Measurements from ENCODE around the gene CDH18.

CDH18 gene

DNA sequence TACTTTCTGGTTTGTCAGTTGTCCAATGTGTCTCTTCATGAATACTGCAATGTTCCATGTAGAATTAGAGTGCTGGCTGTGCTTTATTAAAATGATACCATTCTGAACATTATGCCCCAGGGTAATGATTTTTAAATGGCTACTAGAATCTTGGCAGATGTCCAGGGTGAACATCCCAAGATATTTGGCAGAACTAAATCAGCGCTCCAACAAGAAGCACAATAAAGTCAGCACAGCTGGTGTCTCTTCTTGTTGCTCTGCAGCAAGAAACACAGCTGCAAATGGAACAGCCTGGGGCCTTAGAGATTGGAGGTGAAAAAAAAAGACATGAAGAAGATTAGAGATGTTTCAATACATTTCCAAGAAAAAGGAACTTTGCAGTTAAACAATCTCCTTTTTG lies 248.3 kb downstream of the CDH18 start:
- in situ Hi-C loops (cut with MboI; ENCODE audit: low sequenced_read_pairs), result no loop called here

- in situ Hi-C loops (cut with MboI; ENCODE audit: low sequenced_read_pairs), result no loop called here
These were observed 253.2 kb downstream of the CDH18 start for GRCh38 chr5:19734776-19735175.

- in situ Hi-C loops (cut with MboI; ENCODE audit: low sequenced_read_pairs), result no loop called here
These were observed 254.1 kb downstream of the CDH18 start for GRCh38 chr5:19733612-19734495.

DNA sequence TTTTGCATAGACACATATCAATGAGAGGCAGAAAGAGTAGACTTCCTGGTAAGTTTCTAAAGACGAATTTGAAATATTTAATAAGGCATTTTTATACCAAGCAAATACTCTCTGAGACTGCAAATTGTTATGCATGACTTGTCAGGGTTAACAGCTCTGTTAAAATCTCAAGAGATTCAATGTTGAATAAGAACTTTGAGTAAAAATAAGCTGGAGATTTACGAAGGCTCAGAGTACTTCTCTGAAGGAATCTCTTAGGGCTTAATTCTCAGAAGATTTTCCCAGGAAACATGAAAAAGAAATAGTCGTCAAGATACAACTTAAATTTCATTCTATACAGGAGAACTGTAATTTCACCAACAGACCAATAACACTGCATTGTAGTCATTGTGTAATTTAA lies 259.4 kb downstream of the CDH18 start:
- in situ Hi-C loops (cut with MboI; ENCODE audit: low sequenced_read_pairs), result no loop called here

DNA sequence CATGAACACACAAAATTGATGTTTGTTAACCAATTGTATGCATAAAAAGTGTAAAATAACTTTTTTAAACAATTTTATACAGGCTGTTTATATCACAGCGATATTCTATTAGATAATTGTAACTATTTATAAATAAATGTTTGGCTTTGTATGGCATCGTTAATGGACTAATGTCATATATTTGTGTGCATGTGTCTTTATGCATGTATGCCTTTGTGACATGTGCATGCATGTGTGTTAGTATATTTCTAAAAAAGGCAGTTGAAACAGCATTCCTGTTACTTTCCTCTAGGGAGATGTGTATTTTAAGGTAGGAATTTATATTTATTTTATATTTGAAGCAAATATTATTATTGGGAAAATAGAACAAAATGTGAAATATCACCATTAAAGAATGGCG lies 268.9 kb downstream of the CDH18 start:
- in situ Hi-C loops (cut with MboI; ENCODE audit: low sequenced_read_pairs), result no loop called here

DNA sequence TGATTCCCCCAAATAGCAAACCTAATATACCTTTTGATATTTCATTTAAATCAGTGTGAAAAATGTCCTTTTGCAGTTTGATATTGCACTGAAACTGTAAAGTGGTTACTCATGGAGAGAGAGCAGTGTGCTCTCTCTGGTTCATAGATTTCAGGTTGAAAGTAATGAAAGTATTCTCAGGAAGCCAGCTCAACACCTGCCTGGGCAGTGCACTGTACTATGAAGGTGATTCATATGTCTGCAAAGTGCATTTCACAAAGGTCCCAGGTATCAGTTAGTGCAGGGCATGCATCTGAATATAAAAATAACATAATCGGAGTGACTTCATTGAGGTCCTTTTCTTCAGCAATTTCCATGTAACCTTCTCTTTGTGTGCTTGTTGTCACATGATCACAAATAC lies 274.3 kb downstream of the CDH18 start:
- in situ Hi-C loops (cut with MboI; ENCODE audit: low sequenced_read_pairs), result no loop called here

- in situ Hi-C loops (cut with MboI; ENCODE audit: low sequenced_read_pairs), result no loop called here
These were observed 278.6 kb downstream of the CDH18 start for GRCh38 chr5:19709403-19709802.

GRCh38 chr5:19706776-19707175 lies 281.2 kb downstream of the CDH18 start:
- in situ Hi-C loops (cut with MboI; ENCODE audit: low sequenced_read_pairs), result no loop called here

- in situ Hi-C loops (cut with MboI; ENCODE audit: low sequenced_read_pairs), result no loop called here
These were observed 286.3 kb downstream of the CDH18 start for GRCh38 chr5:19701731-19702130.

DNA sequence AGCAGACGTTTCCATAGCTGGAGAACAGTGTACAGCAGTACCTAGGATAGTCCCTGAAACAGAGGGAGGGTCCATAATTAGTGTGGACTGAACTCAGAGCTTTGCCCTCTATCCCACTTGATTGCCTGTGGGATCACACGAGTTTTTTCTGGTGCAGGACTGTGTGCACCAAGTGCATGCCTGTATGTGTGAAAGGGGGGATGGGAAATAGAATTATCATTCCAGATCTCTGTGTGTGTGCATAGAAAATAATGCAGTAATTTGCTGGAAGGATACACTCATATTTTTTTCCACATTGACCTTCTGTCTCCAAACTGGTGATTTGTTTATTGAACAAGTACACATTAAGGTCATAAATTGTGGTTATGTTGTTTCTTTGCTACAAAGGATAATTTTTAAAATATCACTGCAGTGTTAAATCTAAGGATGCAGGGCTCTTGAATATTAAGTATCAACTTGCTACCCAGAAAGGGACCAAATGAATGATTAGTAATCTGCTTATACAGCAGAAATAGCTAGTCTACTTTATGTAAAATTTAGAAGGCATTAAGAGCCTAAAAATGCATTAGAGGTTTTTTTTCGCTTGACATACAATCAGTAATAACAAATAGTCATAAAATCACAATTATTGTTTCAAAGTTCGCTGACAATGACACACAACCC lies 292.9 kb downstream of the CDH18 start:
- in situ Hi-C loops (cut with MboI; ENCODE audit: low sequenced_read_pairs), result no loop called here

GRCh38 chr5:19690978-19691377 lies 297.0 kb downstream of the CDH18 start:
- in situ Hi-C loops (cut with MboI; ENCODE audit: low sequenced_read_pairs), result no loop called here

DNA sequence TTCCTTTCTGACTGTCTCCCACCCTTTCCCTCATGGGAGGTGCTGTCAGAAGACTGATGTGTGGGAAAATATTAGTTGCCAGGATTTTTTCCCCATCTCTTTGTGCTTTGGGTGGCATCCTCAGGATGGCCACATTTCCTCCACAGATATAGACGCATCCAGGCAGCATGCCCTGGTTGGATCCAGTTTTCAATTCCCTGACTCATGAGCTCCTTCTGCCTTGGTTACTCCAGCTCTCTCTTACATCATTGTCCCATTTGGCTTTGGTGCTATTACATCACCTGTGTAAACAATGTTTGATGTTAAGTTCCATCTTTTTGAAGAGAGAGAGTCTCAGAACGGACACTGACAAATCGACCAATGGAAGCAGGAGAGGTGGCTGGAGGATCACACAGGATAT lies 302.5 kb downstream of the CDH18 start:
- in situ Hi-C loops (cut with MboI; ENCODE audit: low sequenced_read_pairs), result no loop called here

DNA sequence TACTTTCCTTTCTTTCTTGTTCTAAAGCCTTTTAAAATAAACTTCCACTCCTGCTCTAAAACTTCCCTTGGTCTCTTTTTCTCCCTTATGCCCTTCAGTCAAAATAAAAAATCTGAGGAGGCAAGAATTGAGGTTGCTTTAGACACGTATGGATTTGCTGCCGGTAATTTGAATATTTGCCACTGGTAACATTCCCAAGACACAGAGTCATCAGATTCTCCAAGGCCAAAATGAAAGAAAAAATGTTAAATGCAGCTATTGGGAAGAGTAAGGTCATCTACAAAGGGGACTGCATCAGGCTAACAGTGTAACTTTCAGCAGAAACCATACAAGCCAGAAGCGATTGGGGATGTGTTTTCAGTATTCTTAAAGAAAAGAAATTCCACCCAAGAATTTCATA lies 311.1 kb downstream of the CDH18 start:
- in situ Hi-C loops (cut with MboI; ENCODE audit: low sequenced_read_pairs), result no loop called here

DNA sequence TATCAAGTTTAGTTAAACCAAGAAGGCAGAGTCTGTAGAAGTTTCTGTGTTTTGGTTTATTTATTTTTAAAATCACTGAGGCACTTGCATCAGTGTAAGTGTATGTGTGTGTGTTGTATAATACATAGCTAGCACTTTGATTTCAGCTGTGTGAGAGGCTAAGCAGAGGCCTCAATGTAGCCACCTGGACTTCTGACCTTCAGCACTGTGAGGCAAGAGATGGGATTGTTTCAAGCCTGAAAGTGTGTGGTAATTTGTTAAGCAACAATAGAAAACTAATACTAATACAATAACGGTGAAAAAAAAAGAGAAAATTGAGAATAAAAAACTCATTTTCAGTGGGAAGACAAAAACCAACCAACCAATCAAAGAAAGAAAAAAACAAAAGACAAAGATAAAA lies 327.3 kb downstream of the CDH18 start:
- in situ Hi-C loops (cut with MboI; ENCODE audit: low sequenced_read_pairs), result no loop called here

DNA sequence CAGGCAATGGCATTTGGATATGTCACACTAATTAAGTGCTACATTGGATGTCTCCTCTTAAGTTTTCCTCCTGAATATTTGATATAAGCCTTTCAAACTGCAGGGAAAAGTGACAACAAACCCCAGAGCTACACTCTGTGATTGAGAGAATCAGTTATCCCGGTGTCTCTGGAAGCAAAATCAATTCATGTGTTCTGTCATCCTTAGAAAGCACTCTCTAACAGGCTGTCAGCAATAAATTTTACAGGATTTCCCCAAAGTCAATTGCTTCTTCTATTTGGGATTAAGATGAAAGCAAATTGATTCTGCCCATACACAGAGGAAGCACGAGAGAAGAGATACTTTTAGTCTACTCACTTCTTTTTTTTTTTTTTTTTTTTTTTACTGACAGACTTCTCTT lies 332.4 kb downstream of the CDH18 start:
- in situ Hi-C loops (cut with MboI; ENCODE audit: low sequenced_read_pairs), result no loop called here

DNA sequence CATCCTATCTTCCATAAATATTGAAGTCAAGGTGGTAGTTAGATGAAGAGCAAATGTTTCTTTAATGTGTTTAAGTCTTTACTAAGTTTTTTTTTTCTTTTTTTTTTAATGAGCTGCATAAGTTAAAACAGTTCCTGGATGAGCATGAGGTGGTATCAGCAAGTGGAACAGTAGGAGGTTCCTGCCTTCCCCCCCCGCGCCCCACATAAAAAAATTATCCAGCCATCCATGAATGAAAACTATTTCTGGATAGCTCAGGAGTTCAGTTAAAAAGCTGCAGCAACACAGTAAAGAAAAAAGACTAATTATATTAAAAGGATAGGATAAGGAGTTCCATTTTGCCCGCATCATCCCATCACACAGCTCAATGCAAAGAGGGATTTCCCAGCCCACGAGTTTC lies 349.5 kb downstream of the CDH18 start:
- in situ Hi-C loops (cut with MboI; ENCODE audit: low sequenced_read_pairs), result no loop called here

GRCh38 chr5:19630876-19631275 lies 357.1 kb downstream of the CDH18 start:
- in situ Hi-C loops (cut with MboI; ENCODE audit: low sequenced_read_pairs), result no loop called here

GRCh38 chr5:19626211-19626610 lies 361.8 kb downstream of the CDH18 start:
- in situ Hi-C loops (cut with MboI; ENCODE audit: low sequenced_read_pairs), result no loop called here

DNA sequence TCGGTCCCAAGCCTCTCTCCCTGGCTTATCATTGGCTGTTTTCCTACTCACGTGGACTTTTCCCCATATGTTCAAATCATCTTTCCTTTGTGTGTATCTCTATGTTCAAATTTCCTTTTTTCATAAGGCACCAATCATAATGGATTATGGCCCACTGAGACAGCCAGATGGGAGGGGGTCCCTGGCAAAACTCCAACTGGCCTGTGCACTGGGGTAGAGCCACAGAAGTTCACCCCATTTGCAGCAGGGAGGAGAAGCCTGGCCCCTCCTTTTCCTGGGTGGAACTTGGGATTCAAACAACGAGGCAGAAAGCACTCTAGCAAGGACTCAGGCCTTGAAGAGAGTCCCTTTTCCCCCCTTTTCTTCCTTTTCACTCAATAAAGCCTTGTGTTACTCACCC lies 362.4 kb downstream of the CDH18 start:
- in situ Hi-C loops (cut with MboI; ENCODE audit: low sequenced_read_pairs), result no loop called here

DNA sequence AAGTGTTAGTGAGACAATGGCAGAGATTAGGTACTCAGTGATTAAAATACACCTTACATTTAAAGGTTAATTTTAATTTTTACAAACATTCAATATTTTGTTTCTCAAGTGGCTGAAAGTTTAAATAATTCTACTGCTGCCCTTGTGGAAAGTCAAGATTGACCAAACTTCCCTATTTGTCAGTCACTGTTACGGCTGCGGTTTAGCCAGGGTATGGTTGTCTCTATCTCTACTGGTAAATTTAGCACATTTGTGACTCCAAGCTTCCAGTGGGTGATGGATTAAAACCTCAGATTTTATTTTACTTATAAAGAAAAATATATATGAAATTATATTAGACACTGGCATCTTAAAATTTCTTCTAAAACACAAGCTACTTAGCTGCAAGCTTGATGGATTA lies 368.4 kb downstream of the CDH18 start:
- in situ Hi-C loops (cut with MboI; ENCODE audit: low sequenced_read_pairs), result no loop called here

DNA sequence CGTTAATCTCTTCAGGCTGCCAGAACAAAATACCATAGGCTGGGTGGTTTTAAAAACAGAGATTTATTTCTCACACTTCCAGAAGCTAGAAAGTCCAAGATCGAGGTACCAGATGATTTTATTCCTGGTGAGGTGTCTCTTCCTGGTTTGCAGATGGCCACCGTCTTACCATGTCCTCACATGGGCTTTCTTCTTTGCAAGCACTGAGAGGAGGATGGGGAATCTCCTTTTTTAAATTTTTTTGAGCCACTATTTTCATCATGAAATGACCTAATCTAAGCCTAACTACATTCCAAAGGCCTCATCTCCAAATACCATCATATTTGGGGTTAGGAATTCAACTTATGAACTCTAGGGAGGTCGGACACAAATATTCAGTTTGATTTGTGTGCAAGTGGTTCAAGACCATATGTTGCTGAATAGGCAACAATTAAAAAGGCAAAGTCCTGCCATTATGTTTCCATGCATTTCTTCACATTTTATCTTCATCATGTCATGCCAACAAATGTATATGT lies 371.2 kb downstream of the CDH18 start:
- in situ Hi-C loops (cut with MboI; ENCODE audit: low sequenced_read_pairs), result no loop called here

DNA sequence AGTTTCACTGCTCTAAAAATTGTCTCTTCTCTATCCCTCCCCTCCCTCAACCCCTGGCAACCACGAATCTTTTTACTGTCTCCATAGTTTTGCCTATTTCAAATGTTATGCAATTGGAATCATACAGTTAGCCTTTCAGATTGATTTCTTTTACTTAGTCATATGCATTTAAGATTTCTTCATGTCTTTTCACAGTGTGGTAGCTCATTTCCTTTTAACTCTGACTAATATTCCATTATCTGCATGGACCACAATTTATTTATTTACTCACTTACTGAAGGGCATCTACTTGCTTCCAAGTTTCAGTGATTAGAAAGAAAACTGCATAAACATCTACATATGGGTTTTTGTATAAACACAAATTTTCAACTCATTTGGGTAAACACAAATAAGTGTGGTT lies 372.3 kb downstream of the CDH18 start:
- in situ Hi-C loops (cut with MboI; ENCODE audit: low sequenced_read_pairs), result no loop called here

All from HL-60/S4 treated with phorbol 12-myristate 13-acetate at 8.2 ng/mL for 4 days and 3 days (cell line).